Loucy (cell line): ENCODE measurements around the gene CNTN4.

ENCODE experiments used
- H2AFZ ChIP-seq: fragments of 200-600 bp; sonication (generic); 2 replicates; pipeline ENCODE4 v1.6.0; 2016; ENCODE audit warnings: antibody characterized with exemption, mild to moderate bottlenecking, low read length, moderate library complexity
- H3F3A ChIP-seq: fragments of 200-600 bp; 2 replicates; pipeline ENCODE4 v1.6.0; 2016; ENCODE audit warnings: antibody characterized with exemption, low read depth, mild to moderate bottlenecking
- H3K27me3 ChIP-seq: fragments of 200-600 bp; sonication (generic); 2 replicates; pipeline ENCODE4 v1.6.1; 2014; ENCODE audit warnings: low read length, mild to moderate bottlenecking; ENCODE audit not compliant: insufficient read depth, poor library complexity, severe bottlenecking
- H3K36me3 ChIP-seq: fragments of 200-600 bp; sonication (generic); 2 replicates; pipeline ENCODE4 v1.6.1; 2016; ENCODE audit warnings: low read length; ENCODE audit not compliant: insufficient read depth
- H3K4me1 ChIP-seq: fragments of 200-600 bp; sonication (generic); 2 replicates; pipeline ENCODE4 v1.5.1; 2014; ENCODE audit warnings: low read length, mild to moderate bottlenecking; ENCODE audit not compliant: insufficient read depth, poor library complexity, severe bottlenecking
- H3K4me2 ChIP-seq: fragments of 200-600 bp; sonication (generic); 2 replicates; pipeline ENCODE4 v1.6.0; 2014; ENCODE audit warnings: antibody characterized with exemption, low read length, low read depth, mild to moderate bottlenecking; ENCODE audit not compliant: poor library complexity, severe bottlenecking
- H3K4me3 ChIP-seq: fragments of 200-600 bp; sonication (generic); 2 replicates; pipeline ENCODE4 v1.5.1; 2014; ENCODE audit warnings: low read length, mild to moderate bottlenecking, mixed read lengths; ENCODE audit not compliant: poor library complexity, severe bottlenecking
- H3K79me2 ChIP-seq: fragments of 200-600 bp; sonication (generic); 2 replicates; pipeline ENCODE4 v1.6.1; 2014; ENCODE audit warnings: low read length; ENCODE audit not compliant: insufficient read depth
- H3K9ac ChIP-seq: fragments of 200-600 bp; sonication (generic); 2 replicates; pipeline ENCODE4 v1.6.0; 2014; ENCODE audit warnings: mild to moderate bottlenecking, low read depth, low read length, moderate library complexity; ENCODE audit not compliant: poor library complexity, severe bottlenecking
- H3K9me2 ChIP-seq: fragments of 200-600 bp; sonication (generic); replicated peaks from 2 replicates; pipeline ENCODE4 v1.6.1; 2016; ENCODE audit warnings: low read depth, low read length, mixed read lengths
- H3K9me3 ChIP-seq: fragments of 200-600 bp; sonication (generic); 2 replicates; pipeline ENCODE4 v1.6.1; 2014; ENCODE audit warnings: mild to moderate bottlenecking, antibody characterized with exemption, low read length, low read depth; ENCODE audit not compliant: insufficient read depth
- H4K20me1 ChIP-seq: fragments of 200-600 bp; sonication (generic); 2 replicates; pipeline ENCODE4 v1.6.0; 2014; ENCODE audit warnings: antibody characterized with exemption, low read length, mild to moderate bottlenecking; ENCODE audit not compliant: insufficient read depth, poor library complexity, severe bottlenecking
- CTCF ChIP-seq: fragments of 200-600 bp; sonication (generic); conservative IDR thresholded peaks from 2 replicates; pipeline ENCODE4 v1.5.1; 2014; ENCODE audit warnings: mild to moderate bottlenecking, antibody characterized with exemption, low read length
- EZH2phosphoT487 ChIP-seq: fragments of 200-600 bp; IDR thresholded peaks from 2 replicates; pipeline ENCODE4 v1.6.1; 2018; ENCODE audit warnings: antibody characterized with exemption, mild to moderate bottlenecking, moderate library complexity, borderline replicate concordance

CNTN4 gene

GRCh38 chr3:2352134-2352762, 253.6 kb downstream of the CNTN4 start:
- Histone ChIP-seq H3K9me3 (peaks cover 4% of the 10 kb centered on the region; the same call in 1 of the 2 replicates), H3K27me3 (no peaks in the 10 kb centered on the region), H3K4me3 (no peak overlapping the region), H3K4me1 (no peaks in the 10 kb centered on the region), H3K79me2 (no peaks in the 10 kb centered on the region), H3K4me2 (no peak overlapping the region), H3K9ac (no peak overlapping the region), H2AFZ (no peak overlapping the region), H4K20me1 (no peaks in the 10 kb centered on the region), H3F3A (no peaks in the 10 kb centered on the region), H3K9me2 (no peaks in the 10 kb centered on the region), H3K36me3 (no peaks in the 10 kb centered on the region)
- TF ChIP-seq EZH2phosphoT487 = no peak
- TF ChIP-seq CTCF = no peak

- H3K79me2 ChIP-seq = no peaks in the 10 kb centered on the region
- no peaks in the 10 kb centered on the region; the same call in 1 of the 2 replicates for H3K9me3 ChIP-seq
- no peaks in the 10 kb centered on the region for H3K36me3 ChIP-seq
These were observed 256.0 kb downstream of the CNTN4 start for GRCh38 chr3:2354702-2355101.

GRCh38 chr3:2356298-2356950, 257.8 kb downstream of the CNTN4 start:
- Histone ChIP-seq H3K36me3 (no peaks in the 10 kb centered on the region), H3K4me1 (no peaks in the 10 kb centered on the region), H2AFZ (no peak overlapping the region), H4K20me1 (no peaks in the 10 kb centered on the region), H3K9ac (no peak overlapping the region), H3K9me3 (no peaks in the 10 kb centered on the region; the same call in 1 of the 2 replicates), H3F3A (no peaks in the 10 kb centered on the region), H3K9me2 (no peaks in the 10 kb centered on the region), H3K4me3 (no peak overlapping the region), H3K4me2 (no peak overlapping the region), H3K79me2 (no peaks in the 10 kb centered on the region), H3K27me3 (no peaks in the 10 kb centered on the region)
- TF ChIP-seq CTCF (no peak), EZH2phosphoT487 (no peak)

More at GRCh38 chr3:2354702-2355101, 256.0 kb downstream of the CNTN4 start:
- Histone ChIP-seq H2AFZ (no peak overlapping the region), H3K4me3 (no peak overlapping the region), H3F3A (no peaks in the 10 kb centered on the region), H3K27me3 (no peaks in the 10 kb centered on the region), H3K9ac (no peak overlapping the region), H3K9me2 (no peaks in the 10 kb centered on the region), H3K4me2 (no peak overlapping the region), H4K20me1 (no peaks in the 10 kb centered on the region), H3K4me1 (no peaks in the 10 kb centered on the region)
- TF ChIP-seq CTCF (no peak), EZH2phosphoT487 (no peak)
